ENCODE results near the gene SMIM28. TPM values are rescaled to one million over a fixed set of nuclear protein-coding genes. Genes with fewer than 3 reads are reported as not detected.

SMIM28 gene
- total RNA-seq, 1 experiment from 2014 or later, result not detected

GRCh38 chr6:138370631-138371451 is 6.9 kb upstream of the SMIM28 start:
- DNase-seq (ENCODE audit: low read depth, low spot score), result no peak
- in situ Hi-C loops (cut with HindIII; ENCODE audit: low pct_unique_long_range_greater_than_20kb, low sequenced_read_pairs), result no loop called here

- no peak for DNase-seq (ENCODE audit: low read depth, low spot score)
- in situ Hi-C loops (cut with HindIII; ENCODE audit: low pct_unique_long_range_greater_than_20kb, low sequenced_read_pairs), result no loop called here
These were observed 6.3 kb upstream of the SMIM28 start for GRCh38 chr6:138371452-138371711.

GRCh38 chr6:138371720-138372119 is 6.0 kb upstream of the SMIM28 start:
- in situ Hi-C loops (cut with HindIII; ENCODE audit: low pct_unique_long_range_greater_than_20kb, low sequenced_read_pairs), result no loop called here
- no peak for DNase-seq (ENCODE audit: low read depth, low spot score)

- in situ Hi-C loops (cut with HindIII; ENCODE audit: low pct_unique_long_range_greater_than_20kb, low sequenced_read_pairs), result no loop called here
- peak; percentile 11 for DNase-seq (ENCODE audit: low read depth, low spot score)
These were observed 4.8 kb upstream of the SMIM28 start for GRCh38 chr6:138372711-138373463.

- in situ Hi-C loops (cut with HindIII; ENCODE audit: low pct_unique_long_range_greater_than_20kb, low sequenced_read_pairs), result no loop called here
These were observed 3.5 kb upstream of the SMIM28 start for GRCh38 chr6:138374230-138374629.

GRCh38 chr6:138374815-138375214 is 2.9 kb upstream of the SMIM28 start:
- no peak for DNase-seq (ENCODE audit: low read depth, low spot score)
- in situ Hi-C loops (cut with HindIII; ENCODE audit: low pct_unique_long_range_greater_than_20kb, low sequenced_read_pairs), result no loop called here

More at GRCh38 chr6:138374230-138374629, 3.5 kb upstream of the SMIM28 start:
- DNase-seq (ENCODE audit: low read depth, low spot score), result no peak

GRCh38 chr6:138377042-138377441 is 663 bp upstream of the SMIM28 start:
- no peak for DNase-seq (ENCODE audit: low read depth, low spot score)
- in situ Hi-C loops (cut with HindIII; ENCODE audit: low pct_unique_long_range_greater_than_20kb, low sequenced_read_pairs), result no loop called here

GRCh38 chr6:138378463-138378862 is 758 bp downstream of the SMIM28 start:
- DNase-seq (ENCODE audit: low read depth, low spot score), result no peak
- in situ Hi-C loops (cut with HindIII; ENCODE audit: low pct_unique_long_range_greater_than_20kb, low sequenced_read_pairs), result no loop called here

DNA sequence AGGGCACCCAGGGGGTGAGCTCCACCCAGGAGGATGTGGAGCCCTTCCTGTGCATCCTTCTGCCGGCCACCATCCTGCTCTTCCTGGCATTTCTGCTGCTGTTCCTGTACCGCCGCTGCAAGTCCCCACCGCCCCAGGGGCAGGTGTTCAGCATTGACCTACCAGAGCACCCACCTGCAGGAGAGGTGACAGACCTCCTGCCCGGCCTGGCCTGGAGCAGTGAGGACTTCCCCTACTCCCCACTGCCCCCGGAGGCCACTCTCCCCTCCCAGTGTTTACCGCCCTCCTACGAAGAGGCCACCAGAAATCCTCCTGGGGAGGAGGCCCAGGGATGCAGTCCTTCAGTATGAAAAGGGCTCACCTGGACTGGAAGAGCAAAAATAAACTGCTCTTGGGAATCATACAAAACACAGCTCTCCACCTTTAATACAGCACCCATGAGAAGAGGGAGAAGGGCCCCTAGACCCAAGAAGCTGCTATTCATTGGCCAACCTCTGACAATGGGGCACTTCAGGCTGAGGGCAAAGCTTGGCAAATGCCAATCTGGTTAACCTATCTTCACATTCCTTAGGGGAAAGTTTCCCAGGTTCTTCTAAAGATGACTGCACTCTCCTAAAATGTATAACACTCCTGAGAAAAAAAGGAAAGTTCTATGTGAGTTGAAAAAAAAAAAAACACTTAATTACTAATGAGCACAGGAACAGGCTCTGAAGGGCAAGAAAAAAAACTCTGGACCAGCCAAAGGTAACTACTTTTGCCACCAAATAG is 5.0 kb downstream of the SMIM28 start:
- in situ Hi-C loops (cut with HindIII; ENCODE audit: low pct_unique_long_range_greater_than_20kb, low sequenced_read_pairs), result no loop called here

DNA sequence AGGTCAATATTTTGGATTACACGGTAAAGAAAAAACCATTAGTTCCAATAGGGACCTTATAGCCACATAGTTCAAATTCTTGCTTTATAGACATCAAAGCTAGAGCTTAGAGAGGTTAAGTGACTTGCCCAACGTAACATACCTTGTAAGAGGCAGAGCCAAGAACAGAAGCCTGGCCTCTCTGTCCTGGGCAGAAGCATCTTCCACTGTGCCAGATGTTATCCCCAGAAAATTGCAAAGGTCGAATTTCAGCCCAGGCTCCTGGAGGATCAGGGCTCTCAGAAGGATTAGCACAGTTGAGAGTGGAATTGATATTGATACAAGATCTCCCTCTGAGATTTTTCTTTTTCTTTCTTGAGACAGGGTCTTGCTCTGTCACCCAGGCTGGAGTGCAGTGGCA is 6.1 kb downstream of the SMIM28 start:
- DNase-seq (ENCODE audit: low read depth, low spot score), result no peak
- in situ Hi-C loops (cut with HindIII; ENCODE audit: low pct_unique_long_range_greater_than_20kb, low sequenced_read_pairs), result no loop called here

More for the DNA sequence above, 5.0 kb downstream of the SMIM28 start:
- no peak for DNase-seq (ENCODE audit: low read depth, low spot score)

DNA sequence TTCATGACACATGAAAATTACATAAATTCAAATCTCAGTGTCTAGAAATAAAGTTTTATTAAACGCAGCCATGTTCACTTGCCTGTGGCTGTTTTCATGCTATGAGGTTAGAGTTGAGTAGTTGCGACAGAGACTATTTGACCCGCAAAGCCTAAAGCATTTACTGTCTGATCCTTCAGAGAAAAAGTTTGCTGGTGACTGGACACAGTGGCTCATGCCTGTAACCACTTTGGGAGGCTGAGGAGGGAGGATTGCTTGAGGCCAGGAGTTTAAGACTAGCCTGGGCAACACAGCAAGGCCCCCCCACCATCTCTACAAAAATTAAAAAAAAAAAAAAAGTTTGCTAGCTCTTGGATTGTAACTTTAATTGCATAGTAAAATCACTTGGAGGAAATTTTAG is 9.2 kb downstream of the SMIM28 start:
- DNase-seq (ENCODE audit: low read depth, low spot score), result no peak
- in situ Hi-C loops (cut with HindIII; ENCODE audit: low pct_unique_long_range_greater_than_20kb, low sequenced_read_pairs), result no loop called here

GRCh38 chr6:138387577-138388368 is 10.1 kb downstream of the SMIM28 start:
- in situ Hi-C loops (cut with HindIII; ENCODE audit: low pct_unique_long_range_greater_than_20kb, low sequenced_read_pairs), result no loop called here
- no peak for DNase-seq (ENCODE audit: low read depth, low spot score)

- no peak for DNase-seq (ENCODE audit: low read depth, low spot score)
- in situ Hi-C loops (cut with HindIII; ENCODE audit: low pct_unique_long_range_greater_than_20kb, low sequenced_read_pairs), result no loop called here
These were observed 11.8 kb downstream of the SMIM28 start for GRCh38 chr6:138389551-138389950.

DNA sequence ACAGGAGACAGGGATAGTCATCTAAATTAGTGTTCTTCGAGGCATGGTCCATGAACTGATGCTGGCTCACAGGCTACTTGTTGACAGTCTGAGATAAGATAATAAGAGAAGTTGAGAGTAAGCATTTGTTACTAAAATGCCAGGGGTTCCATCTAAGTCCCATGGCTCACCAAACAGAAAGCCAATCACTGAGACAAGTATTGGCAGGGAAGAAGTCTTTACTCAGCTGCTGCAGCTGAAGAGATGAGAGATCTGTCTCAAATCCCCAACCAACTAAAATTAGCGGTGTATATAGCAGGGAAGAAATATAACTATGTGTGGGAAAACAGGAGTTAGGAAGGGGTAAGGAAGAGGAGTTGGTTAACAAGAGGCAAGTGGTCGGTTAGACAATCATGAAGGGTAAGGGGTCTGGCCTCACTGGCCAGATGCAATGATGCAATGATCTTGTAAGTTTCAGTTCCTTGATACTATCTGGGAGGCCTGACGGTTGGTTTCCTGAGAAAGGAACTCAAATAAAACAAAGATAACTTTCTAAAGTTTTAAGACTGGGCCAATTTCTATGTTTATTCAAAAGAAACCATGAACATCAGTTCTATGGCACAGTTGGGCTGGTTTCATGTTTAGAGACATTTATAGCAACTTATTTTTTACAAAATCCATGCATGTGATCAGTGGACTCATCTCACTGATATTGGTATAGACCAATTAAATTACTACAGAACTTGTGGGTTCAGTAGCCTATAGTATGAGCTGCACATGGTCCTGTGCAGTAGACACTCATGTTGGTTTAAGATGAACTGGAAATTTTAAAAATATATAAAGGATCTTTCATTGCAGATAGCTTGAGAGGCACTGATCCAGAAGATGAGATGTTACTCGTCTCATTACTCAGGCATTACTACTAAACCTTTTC is 16.4 kb downstream of the SMIM28 start:
- in situ Hi-C loops (cut with HindIII; ENCODE audit: low pct_unique_long_range_greater_than_20kb, low sequenced_read_pairs), result no loop called here

GRCh38 chr6:138396709-138397108 is 19.0 kb downstream of the SMIM28 start:
- in situ Hi-C loops (cut with HindIII; ENCODE audit: low pct_unique_long_range_greater_than_20kb, low sequenced_read_pairs), result no loop called here
- DNase-seq (ENCODE audit: low read depth, low spot score), result no peak

More for the DNA sequence above, 16.4 kb downstream of the SMIM28 start:
- DNase-seq (ENCODE audit: low read depth, low spot score), result no peak

DNA sequence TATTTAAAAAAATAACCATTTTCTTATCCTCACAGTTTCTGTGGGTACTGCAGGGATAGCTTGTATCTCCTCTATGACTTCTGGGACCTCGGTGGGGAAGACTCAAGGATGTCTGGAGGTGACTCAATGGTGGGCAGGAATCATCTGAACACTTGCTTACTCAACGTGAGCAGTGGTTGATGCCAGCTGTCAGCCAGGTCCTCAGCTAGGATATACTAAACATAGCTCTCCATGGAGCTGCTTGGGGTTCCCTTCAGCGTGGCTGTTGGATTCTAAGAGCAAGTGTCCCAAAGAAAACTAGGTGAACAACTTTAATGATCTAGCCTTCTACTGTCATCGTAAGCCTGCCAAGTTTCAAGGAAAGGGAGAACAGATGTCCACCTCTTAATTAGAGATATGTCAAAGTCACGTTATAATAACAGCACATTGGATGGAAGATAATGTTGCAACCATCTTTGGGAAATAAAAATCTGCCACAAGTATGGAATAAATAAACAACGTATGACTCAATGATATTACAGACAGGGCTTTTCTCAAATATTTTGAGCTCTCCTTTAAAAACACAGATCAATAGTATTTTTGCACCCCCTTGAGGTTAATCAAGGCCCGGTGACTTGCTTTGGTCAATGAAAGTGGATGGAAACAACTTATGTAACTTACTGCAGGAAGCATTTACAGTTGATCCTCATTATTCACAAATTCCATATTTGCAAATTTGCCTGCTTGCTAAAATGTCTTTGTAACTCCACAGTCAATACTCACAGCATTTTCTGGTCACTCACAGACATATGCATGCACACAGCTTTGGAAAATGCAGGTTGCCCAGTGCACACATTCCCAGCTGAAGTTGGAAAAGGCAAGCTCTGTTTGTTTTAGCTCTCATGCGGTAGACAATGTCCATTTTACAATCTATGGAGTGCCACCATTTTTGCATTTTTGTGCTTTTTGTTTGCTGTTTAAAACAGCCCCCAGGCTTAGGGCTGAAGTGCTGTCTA is 19.7 kb downstream of the SMIM28 start:
- DNase-seq (ENCODE audit: low read depth, low spot score), result no peak
- in situ Hi-C loops (cut with HindIII; ENCODE audit: low pct_unique_long_range_greater_than_20kb, low sequenced_read_pairs), result no loop called here

All from SK-MEL-5 (cell line).